HG03354 (cell line): ENCODE data around the gene KNDC1.

Experiments used
- ATAC-seq: cut with Tn5 transposase; IDR thresholded peaks from one replicate; pipeline ENCODE4 v1.9.1; 2021; ENCODE audit warnings: mild to moderate bottlenecking; ENCODE audit not compliant: unreplicated experiment, poor library complexity, severe bottlenecking

KNDC1 gene

GRCh38 chr10:133201948-133202725 is 42.1 kb downstream of the KNDC1 start:
- ATAC-seq: no peak

- no peak for ATAC-seq
Observed at GRCh38 chr10:133202778-133203651, 43.0 kb downstream of the KNDC1 start.

GRCh38 chr10:133203652-133204195 is 43.7 kb downstream of the KNDC1 start:
- no peak for ATAC-seq

GRCh38 chr10:133204226-133205015 is 44.4 kb downstream of the KNDC1 start:
- ATAC-seq: no peak

- ATAC-seq: no peak
Observed at GRCh38 chr10:133205146-133205545, 45.1 kb downstream of the KNDC1 start.

GRCh38 chr10:133206356-133207040 is 46.5 kb downstream of the KNDC1 start:
- no peak for ATAC-seq

GRCh38 chr10:133207041-133207600 is 47.1 kb downstream of the KNDC1 start:
- no peak for ATAC-seq

- ATAC-seq: no peak
Observed at GRCh38 chr10:133207627-133208026, 47.6 kb downstream of the KNDC1 start.

GRCh38 chr10:133208466-133208865 is 48.4 kb downstream of the KNDC1 start:
- ATAC-seq: no peak

- ATAC-seq: no peak
Observed at GRCh38 chr10:133209117-133209516, 49.1 kb downstream of the KNDC1 start.

- ATAC-seq: no peak
Observed at GRCh38 chr10:133209641-133210040, 49.6 kb downstream of the KNDC1 start.

- ATAC-seq: no peak
Observed at GRCh38 chr10:133210398-133211140, 50.5 kb downstream of the KNDC1 start.

GRCh38 chr10:133211141-133211830 is 51.3 kb downstream of the KNDC1 start:
- ATAC-seq: no peak

- no peak for ATAC-seq
Observed at GRCh38 chr10:133211959-133212852, 52.2 kb downstream of the KNDC1 start.

- ATAC-seq: no peak
Observed at GRCh38 chr10:133212853-133213494, 53.0 kb downstream of the KNDC1 start.
